Omental fat pad (tissue), 4 donors: ENCODE results near the gene MYH6. TPM values are rescaled to one million over a fixed set of nuclear protein-coding genes. Genes with fewer than 3 reads are reported as not detected.

ENCODE experiments used
- ATAC-seq: fragments of 150-250 bp; one replicate; pipeline ENCODE4 v1.9.1; 2016; ENCODE audit warnings: mild to moderate bottlenecking, moderate library complexity; ENCODE audit not compliant: low FRiP score
- DNase-seq: peaks from one replicate; pipeline ENCODE4 v3.0.0-alpha.2; 2019; ENCODE audit warnings: low spot score
- total RNA-seq, 4 donors: library from RNA; depleted of rRNA; stranded (reverse); fragments of >200 nt; gene quantifications; one replicate each; pipeline ENCODE4 v1.1.0, GENCODE V29; 2016
- TF ChIP-seq, protein P1 (sequence below), 3 donors: fragments of 450-650 bp; IDR thresholded peaks; one replicate each; pipeline ENCODE4 v1.5.1; 2016 to 2017; ENCODE audit warnings: antibody characterized with exemption in 3 of 3, mild to moderate bottlenecking in 3 of 3, moderate library complexity in 2 of 3

MYH6 gene
- total RNA-seq, 4 donors from 2014 or later, result not detected

DNA sequence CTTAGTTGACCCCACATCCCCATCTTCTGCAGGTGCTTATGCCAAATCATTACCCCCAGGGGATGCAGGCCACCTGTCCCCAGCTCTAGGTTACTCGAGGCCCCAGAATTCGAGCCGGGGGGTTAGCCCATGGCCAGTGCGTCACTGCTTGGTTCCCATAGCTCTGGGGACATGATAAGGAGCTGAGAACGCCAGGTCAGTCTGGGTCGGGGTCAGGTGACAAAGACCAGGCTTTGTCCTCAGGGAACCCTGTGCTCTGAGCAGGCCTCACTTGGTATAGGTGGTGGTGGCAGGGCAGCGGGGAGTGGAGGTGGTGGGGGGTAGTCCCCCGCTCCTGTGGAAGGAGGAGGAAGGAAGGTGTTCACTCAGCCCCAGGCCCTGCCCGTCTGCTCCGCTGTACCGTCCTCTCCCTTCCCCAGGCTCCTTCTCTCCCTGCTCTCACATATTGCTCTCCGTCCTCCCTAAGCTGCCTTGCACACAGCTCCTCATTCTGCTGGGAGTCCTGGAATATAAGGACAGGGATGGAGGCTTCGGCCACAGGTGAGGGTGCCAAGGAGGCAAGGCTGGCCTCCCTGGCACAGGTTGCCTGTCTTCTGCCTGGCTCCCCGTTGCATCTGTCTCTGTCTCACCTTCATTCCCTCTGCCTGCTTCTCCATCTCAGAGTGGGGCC, 2.0 kb upstream of the MYH6 start:
- TF ChIP-seq, protein P1, sequence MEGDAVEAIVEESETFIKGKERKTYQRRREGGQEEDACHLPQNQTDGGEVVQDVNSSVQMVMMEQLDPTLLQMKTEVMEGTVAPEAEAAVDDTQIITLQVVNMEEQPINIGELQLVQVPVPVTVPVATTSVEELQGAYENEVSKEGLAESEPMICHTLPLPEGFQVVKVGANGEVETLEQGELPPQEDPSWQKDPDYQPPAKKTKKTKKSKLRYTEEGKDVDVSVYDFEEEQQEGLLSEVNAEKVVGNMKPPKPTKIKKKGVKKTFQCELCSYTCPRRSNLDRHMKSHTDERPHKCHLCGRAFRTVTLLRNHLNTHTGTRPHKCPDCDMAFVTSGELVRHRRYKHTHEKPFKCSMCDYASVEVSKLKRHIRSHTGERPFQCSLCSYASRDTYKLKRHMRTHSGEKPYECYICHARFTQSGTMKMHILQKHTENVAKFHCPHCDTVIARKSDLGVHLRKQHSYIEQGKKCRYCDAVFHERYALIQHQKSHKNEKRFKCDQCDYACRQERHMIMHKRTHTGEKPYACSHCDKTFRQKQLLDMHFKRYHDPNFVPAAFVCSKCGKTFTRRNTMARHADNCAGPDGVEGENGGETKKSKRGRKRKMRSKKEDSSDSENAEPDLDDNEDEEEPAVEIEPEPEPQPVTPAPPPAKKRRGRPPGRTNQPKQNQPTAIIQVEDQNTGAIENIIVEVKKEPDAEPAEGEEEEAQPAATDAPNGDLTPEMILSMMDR (IDR thresholded peaks at IDR 0.05), result no peak
- ATAC-seq, result no peak
- DNase-seq, result no peak

DNA sequence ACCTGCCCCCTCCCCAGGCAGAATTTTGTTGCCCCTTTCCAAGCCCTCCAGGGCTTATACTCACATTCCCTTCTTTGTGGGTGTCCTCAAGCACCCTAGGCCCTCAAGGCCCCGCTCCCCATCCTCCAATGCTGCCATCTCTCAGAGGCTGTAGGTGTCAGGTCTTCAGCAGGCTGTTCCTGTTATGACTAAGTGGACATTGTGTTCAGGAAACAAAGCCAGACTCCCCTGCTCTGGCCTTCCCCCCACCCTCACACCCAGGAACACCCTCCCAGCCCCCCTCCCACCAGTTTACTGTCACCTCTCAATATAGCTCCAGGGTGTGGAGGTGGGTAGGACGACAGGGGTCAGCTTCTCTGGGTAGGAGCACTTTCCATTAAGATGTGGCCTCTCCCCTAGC, 1.4 kb upstream of the MYH6 start:
- no peak for ATAC-seq
- no peak for DNase-seq
- TF ChIP-seq, protein P1 (IDR thresholded peaks at IDR 0.05), result no peak

DNA sequence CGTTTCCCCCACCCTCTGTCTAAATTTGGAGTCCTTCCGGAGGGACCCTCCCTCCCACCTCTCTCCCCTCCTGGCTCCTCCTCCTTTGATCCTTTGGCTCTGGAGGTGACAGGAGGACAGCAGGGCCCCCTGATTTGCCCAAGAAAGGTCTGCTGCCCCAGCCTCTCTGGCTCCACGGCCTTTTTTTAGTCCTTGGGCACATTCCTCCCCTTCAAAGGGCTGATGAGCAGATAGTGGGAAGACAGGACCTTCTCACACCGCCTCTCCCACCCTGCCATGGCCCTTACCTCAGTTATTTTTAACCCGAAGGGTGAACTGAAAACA, 196 bp upstream of the MYH6 start:
- TF ChIP-seq, protein P1 (IDR thresholded peaks at IDR 0.05), result no peak
- ATAC-seq (no peak), DNase-seq (no peak)

DNA sequence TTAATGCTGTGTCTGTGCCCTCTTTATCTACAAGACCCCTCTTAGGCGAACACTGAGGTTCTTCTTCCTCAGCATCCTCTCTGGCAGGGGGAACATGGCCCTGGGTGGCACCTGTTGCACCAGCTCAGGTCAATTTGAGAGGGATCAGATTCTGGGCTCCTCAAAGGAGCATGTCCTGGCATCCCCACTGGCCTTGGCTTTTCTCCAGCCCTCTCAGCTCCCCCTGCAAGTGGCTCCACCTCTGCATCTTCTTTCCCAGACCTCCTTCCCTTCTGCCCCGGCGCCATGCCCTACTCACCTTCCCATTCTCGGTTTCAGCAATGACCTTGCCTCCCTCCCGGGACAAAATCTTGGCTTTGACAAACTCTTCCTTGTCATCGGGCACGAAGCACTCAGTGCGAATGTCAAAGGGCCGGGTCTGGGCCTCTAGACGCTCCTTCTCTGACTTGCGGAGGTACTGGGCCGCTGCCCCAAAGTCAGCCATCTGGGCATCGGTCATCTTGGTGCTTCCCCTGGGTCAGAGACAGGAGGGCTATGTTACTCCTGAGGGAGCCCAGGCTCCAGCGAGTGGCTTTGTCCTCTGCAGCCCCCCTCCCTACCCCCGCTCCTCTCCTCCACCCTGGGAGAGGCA, 1.2 kb downstream of the MYH6 start:
- TF ChIP-seq, protein P1 (IDR thresholded peaks at IDR 0.05), result no peak
- DNase-seq, result no peak

DNA sequence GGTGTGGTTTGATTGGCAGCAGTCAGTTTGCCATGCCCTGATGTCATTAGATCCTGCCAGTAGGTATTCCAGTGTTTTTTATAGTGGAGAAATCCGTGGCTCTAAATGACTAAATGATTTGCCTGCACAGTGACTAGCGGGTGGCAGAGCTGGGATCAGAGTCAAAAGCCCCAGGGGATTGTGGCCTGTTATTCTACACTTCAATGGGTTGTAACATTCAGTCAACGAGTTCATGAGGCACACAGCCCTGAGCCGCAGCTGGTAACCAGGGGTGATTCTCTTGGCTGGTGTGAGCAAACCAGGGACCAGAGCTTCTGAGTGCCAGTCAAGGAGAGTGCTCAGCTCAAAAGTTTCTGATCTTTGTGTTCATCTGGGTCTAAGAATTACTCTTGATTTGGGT, 1.8 kb downstream of the MYH6 start:
- DNase-seq (no peak), ATAC-seq (no peak)
- TF ChIP-seq, protein P1 (IDR thresholded peaks at IDR 0.05), result no peak

More for the DNA sequence above, 1.2 kb downstream of the MYH6 start:
- no peak for ATAC-seq

DNA sequence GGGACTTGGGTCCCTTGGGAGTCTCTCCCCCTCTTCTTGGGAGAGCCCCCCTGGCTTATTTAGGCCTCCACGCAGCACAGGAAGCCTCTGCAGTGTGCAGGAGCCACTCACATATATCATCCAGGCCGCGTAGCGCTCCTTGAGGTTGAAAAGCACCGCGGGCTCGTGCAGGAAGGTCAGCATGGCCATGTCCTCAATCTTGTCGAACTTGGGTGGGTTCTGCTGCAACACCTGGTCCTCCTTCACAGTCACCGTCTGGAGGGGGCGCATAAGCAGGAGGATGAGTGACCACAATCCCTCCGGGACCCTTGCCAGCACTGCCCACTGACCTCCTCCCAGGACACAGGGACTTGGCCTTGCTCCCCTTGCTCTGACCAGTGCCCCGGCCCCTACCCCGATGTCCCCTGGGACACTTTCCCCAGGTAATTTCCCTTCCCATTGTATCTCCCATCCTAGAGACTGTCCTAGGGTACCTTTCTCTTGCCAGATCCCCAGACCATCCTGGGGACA, 2.5 kb downstream of the MYH6 start:
- DNase-seq (no peak), ATAC-seq (no peak)
- TF ChIP-seq, protein P1 (IDR thresholded peaks at IDR 0.05), result no peak

DNA sequence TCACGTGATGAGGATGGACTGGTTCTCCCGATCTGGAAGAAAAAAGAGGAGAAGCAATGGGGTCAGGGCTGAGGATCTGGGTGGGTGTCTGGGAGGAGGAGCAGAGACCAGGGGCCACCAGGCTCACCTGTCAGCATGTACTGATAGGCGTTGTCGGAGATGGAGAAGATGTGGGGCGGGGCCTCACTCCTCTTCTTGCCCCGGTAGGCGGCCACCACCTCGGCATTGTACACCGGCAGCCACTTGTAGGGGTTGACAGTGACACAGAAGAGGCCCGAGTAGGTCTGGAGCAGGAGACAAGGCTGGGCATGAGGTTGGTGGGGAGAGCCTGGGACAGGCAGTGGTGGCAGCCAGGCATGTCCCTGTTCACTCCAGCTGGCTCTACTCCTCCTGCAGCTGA, 3.0 kb downstream of the MYH6 start:
- TF ChIP-seq, protein P1 (IDR thresholded peaks at IDR 0.05), result no peak
- no peak for DNase-seq
- ATAC-seq, result no peak
